ENCODE measurements around the gene PIK3C2G. TPM values are rescaled to one million over a fixed set of nuclear protein-coding genes. Genes with fewer than 3 reads are reported as not detected.

Gene PIK3C2G
- polyA plus RNA-seq, 2 of the 4 experiments (the other 2 are of a cell fraction) = 0.01 TPM; not detected in 1

DNA sequence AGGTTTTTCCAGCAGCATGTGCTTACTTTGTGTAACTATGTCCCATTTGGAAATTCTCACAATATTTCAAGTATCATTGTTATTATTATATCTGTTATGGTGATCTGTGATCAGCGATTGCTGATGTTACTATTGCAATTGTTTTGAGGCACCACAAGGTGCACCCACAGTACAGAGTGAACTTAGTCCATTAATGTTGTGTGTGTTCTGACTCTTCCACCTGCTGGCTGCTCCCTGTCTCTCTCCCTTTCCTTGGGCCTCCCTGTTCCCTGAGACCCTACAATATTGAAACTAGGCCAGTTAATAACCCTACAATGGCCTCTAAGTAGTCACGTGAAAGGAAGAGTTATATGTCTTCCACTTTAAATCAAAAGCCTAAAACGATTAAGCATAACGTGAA, 153.9 kb downstream of the PIK3C2G start:
- WGBS (ENCODE audit: missing lambda C conversion rate) = 45% methylated on average over 4 of the region's 4 CpGs
- Histone ChIP-seq H3K9me3 (no peaks in the 10 kb centered on the region), H3K27ac (no peak overlapping the region), H3K4me1 (no peaks in the 10 kb centered on the region), H3K4me3 (no peak overlapping the region), H3K4me2 (no peak overlapping the region)
- DNase-seq (ENCODE audit: low read depth in 1 of 2, low spot score in 1 of 2) (no peak), FAIRE-seq (no peak), ATAC-seq (no peak)
- TF ChIP-seq BHLHE40 (IDR thresholded peaks at IDR 0.05; ENCODE audit: low read depth, low read length) (no peak), TFCP2L1 (CRISPR knock-in tag; IDR thresholded peaks at IDR 0.05) (no peak)
- CTCF ChIA-PET = no interaction called here
- POLR2A ChIA-PET = no interaction called here

DNA sequence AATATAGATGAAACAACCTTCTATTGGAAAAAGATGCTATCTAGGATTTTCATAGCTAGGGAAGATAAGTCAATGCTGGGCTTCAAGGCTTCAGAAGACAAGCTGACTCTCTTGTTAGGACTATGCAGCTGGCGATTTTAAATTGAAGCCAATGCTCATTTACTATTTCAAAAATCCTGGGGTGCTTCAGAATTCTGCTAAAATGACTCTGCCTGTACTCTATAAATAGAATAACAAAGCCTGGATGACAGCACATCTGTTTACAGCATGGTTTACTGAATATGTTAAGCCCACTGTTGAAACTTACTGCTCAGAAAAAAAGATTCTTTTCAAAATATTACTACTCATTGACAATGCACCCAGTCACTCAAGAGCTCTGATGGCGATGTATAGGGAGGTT, 155.1 kb downstream of the PIK3C2G start:
- no peak for DNase-seq (ENCODE audit: low read depth in 1 of 2, low spot score in 1 of 2)
- CTCF ChIA-PET = no interaction called here
- ATAC-seq = no peak
- H3K4me1 ChIP-seq = no peaks in the 10 kb centered on the region
- no peak for FAIRE-seq
- H3K4me2 ChIP-seq = no peak overlapping the region
- H3K4me3 ChIP-seq = no peak overlapping the region
- H3K9me3 ChIP-seq = no peaks in the 10 kb centered on the region
- WGBS (ENCODE audit: missing lambda C conversion rate) = 38% methylated on average over 2 of the region's 2 CpGs
- no peak overlapping the region for H3K27ac ChIP-seq
- POLR2A ChIA-PET = no interaction called here
- TF ChIP-seq ZC3H11A (IDR thresholded peaks at IDR 0.05) (no peak), MYC (IDR thresholded peaks at IDR 0.05; ENCODE audit: borderline replicate concordance, low read length) (no peak)

DNA sequence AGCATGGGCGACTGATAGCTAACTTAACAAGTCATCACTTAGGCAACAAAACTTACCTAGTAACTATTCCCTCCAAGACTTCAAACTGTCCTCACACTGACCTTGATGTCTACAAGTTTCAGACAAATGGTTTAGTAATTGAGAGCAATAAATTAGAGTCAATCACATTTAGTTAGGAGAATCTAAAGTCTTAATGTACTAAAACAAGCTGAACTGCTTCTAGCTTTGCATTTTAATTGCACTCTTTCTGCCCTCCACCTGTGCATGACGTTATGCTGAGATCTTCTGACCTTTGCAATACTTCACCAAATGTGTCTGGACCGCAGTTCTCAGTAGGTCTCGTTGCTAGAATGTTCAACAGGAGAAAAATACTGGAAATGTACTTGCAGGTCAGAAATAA, 158.0 kb downstream of the PIK3C2G start:
- DNase-seq (ENCODE audit: low read depth in 1 of 2, low spot score in 1 of 2) = no peak
- Histone ChIP-seq H3K4me2 (no peak overlapping the region), H3K9me3 (no peaks in the 10 kb centered on the region), H3K4me1 (no peaks in the 10 kb centered on the region), H3K27ac (no peak overlapping the region), H3K4me3 (no peak overlapping the region)
- TF ChIP-seq HEYL (CRISPR knock-in tag; IDR thresholded peaks at IDR 0.05) (no peak), KDM5A (IDR thresholded peaks at IDR 0.05) (no peak), MYC (IDR thresholded peaks at IDR 0.05; ENCODE audit: borderline replicate concordance, low read length) (no peak), RFX5 (IDR thresholded peaks at IDR 0.05) (no peak), FOSB (CRISPR knock-in tag; IDR thresholded peaks at IDR 0.05) (no peak), ZSCAN20 (CRISPR knock-in tag; IDR thresholded peaks at IDR 0.05) (no peak), EP300 (IDR thresholded peaks at IDR 0.05) (no peak), RNF2 (IDR thresholded peaks at IDR 0.05; ENCODE audit: borderline replicate concordance, low read depth) (no peak), SMC3 (IDR thresholded peaks at IDR 0.05) (no peak)
- TF ChIP-seq, protein P1, sequence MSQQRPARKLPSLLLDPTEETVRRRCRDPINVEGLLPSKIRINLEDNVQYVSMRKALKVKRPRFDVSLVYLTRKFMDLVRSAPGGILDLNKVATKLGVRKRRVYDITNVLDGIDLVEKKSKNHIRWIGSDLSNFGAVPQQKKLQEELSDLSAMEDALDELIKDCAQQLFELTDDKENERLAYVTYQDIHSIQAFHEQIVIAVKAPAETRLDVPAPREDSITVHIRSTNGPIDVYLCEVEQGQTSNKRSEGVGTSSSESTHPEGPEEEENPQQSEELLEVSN (IDR thresholded peaks at IDR 0.05; ENCODE audit: borderline replicate concordance, low read depth) = no peak
- ChIA-PET POLR2A (no interaction called here), CTCF (interaction anchor here (0.6 kb wide), 1 partner anchor 240 kb away, joined by 3 read pairs; no protein-coding TSS in a partner anchor)
- FAIRE-seq = no peak
- 12% methylated on average over 4 of the region's 4 CpGs for WGBS (ENCODE audit: missing lambda C conversion rate)
- ATAC-seq = no peak

DNA sequence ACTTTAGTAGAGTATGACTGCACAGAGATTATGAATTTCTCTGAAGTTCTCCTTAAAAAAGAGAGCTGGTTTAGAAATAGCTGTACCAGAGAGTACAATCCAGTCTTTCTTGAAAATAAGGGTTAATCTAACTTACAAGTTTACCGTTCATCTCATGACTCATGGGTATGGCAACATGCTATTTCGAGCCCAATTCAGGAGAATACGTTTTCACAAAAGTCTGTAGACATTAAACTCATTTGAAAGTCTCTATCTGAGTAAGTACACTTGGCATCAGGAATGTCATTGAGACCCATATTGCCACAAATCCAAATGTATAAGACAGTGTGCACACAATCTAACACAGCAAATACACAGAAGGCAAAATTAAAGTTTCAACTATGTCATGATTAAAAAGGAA, 160.5 kb downstream of the PIK3C2G start:
- 8% methylated on average over 3 of the region's 3 CpGs for WGBS (ENCODE audit: missing lambda C conversion rate)
- CTCF ChIA-PET = no interaction called here
- POLR2A ChIA-PET = no interaction called here
- DNase-seq (ENCODE audit: low read depth in 1 of 2, low spot score in 1 of 2) = no peak
- Histone ChIP-seq H3K4me3 (no peak overlapping the region), H3K27ac (no peak overlapping the region), H3K4me1 (no peaks in the 10 kb centered on the region), H3K4me2 (no peak overlapping the region), H3K9me3 (no peaks in the 10 kb centered on the region)
- FAIRE-seq = peak; percentile 36
- TF ChIP-seq, protein P2, sequence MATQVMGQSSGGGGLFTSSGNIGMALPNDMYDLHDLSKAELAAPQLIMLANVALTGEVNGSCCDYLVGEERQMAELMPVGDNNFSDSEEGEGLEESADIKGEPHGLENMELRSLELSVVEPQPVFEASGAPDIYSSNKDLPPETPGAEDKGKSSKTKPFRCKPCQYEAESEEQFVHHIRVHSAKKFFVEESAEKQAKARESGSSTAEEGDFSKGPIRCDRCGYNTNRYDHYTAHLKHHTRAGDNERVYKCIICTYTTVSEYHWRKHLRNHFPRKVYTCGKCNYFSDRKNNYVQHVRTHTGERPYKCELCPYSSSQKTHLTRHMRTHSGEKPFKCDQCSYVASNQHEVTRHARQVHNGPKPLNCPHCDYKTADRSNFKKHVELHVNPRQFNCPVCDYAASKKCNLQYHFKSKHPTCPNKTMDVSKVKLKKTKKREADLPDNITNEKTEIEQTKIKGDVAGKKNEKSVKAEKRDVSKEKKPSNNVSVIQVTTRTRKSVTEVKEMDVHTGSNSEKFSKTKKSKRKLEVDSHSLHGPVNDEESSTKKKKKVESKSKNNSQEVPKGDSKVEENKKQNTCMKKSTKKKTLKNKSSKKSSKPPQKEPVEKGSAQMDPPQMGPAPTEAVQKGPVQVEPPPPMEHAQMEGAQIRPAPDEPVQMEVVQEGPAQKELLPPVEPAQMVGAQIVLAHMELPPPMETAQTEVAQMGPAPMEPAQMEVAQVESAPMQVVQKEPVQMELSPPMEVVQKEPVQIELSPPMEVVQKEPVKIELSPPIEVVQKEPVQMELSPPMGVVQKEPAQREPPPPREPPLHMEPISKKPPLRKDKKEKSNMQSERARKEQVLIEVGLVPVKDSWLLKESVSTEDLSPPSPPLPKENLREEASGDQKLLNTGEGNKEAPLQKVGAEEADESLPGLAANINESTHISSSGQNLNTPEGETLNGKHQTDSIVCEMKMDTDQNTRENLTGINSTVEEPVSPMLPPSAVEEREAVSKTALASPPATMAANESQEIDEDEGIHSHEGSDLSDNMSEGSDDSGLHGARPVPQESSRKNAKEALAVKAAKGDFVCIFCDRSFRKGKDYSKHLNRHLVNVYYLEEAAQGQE (IDR thresholded peaks at IDR 0.05) = no peak
- TF ChIP-seq, protein P3, sequence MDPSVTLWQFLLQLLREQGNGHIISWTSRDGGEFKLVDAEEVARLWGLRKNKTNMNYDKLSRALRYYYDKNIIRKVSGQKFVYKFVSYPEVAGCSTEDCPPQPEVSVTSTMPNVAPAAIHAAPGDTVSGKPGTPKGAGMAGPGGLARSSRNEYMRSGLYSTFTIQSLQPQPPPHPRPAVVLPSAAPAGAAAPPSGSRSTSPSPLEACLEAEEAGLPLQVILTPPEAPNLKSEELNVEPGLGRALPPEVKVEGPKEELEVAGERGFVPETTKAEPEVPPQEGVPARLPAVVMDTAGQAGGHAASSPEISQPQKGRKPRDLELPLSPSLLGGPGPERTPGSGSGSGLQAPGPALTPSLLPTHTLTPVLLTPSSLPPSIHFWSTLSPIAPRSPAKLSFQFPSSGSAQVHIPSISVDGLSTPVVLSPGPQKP (IDR thresholded peaks at IDR 0.05; ENCODE audit: low read depth, low read length) = no peak
- TF ChIP-seq FOSB (CRISPR knock-in tag; IDR thresholded peaks at IDR 0.05) (no peak), CBX8 (IDR thresholded peaks at IDR 0.05) (no peak), CHD2 (IDR thresholded peaks at IDR 0.05; ENCODE audit: low read length, partially characterized antibody) (no peak), ESRRA (IDR thresholded peaks at IDR 0.05; ENCODE audit: borderline replicate concordance, low read length) (no peak), MAZ (IDR thresholded peaks at IDR 0.05; ENCODE audit: borderline replicate concordance, low read depth, low read length) (no peak), BHLHE40 (IDR thresholded peaks at IDR 0.05; ENCODE audit: low read depth, low read length) (no peak), NR3C1 (IDR thresholded peaks at IDR 0.05) (no peak)
- TF ChIP-seq, protein P4, sequence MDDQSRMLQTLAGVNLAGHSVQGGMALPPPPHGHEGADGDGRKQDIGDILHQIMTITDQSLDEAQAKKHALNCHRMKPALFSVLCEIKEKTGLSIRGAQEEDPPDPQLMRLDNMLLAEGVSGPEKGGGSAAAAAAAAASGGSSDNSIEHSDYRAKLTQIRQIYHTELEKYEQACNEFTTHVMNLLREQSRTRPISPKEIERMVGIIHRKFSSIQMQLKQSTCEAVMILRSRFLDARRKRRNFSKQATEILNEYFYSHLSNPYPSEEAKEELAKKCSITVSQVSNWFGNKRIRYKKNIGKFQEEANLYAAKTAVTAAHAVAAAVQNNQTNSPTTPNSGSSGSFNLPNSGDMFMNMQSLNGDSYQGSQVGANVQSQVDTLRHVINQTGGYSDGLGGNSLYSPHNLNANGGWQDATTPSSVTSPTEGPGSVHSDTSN (IDR thresholded peaks at IDR 0.05) = no peak
- TF ChIP-seq, protein P5, sequence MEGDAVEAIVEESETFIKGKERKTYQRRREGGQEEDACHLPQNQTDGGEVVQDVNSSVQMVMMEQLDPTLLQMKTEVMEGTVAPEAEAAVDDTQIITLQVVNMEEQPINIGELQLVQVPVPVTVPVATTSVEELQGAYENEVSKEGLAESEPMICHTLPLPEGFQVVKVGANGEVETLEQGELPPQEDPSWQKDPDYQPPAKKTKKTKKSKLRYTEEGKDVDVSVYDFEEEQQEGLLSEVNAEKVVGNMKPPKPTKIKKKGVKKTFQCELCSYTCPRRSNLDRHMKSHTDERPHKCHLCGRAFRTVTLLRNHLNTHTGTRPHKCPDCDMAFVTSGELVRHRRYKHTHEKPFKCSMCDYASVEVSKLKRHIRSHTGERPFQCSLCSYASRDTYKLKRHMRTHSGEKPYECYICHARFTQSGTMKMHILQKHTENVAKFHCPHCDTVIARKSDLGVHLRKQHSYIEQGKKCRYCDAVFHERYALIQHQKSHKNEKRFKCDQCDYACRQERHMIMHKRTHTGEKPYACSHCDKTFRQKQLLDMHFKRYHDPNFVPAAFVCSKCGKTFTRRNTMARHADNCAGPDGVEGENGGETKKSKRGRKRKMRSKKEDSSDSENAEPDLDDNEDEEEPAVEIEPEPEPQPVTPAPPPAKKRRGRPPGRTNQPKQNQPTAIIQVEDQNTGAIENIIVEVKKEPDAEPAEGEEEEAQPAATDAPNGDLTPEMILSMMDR (IDR thresholded peaks at IDR 0.05) = no peak
- no peak for ATAC-seq
